ENCODE data around the gene ANXA5.

Gene ANXA5

DNA sequence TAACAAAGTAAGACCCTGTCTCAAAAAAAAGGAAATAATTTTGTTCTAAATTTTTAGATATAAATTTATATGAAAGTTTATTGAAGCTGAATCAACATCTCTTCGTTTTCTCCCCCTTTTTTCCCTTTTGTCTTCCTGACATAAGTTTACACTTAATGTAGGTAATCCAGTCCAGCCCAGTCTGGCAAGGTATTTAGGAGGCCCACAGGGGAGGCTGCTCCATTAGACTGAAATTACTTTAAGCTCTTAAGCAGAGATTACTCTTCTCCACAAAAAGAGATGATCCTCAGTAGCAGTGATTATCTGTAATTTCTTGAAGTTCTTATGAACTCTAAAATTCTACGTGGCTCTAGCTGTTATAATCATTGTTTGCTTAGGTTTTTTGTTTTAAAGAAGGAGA lies 46.0 kb downstream of the ANXA5 start:
- TF ChIP-seq, protein P1, sequence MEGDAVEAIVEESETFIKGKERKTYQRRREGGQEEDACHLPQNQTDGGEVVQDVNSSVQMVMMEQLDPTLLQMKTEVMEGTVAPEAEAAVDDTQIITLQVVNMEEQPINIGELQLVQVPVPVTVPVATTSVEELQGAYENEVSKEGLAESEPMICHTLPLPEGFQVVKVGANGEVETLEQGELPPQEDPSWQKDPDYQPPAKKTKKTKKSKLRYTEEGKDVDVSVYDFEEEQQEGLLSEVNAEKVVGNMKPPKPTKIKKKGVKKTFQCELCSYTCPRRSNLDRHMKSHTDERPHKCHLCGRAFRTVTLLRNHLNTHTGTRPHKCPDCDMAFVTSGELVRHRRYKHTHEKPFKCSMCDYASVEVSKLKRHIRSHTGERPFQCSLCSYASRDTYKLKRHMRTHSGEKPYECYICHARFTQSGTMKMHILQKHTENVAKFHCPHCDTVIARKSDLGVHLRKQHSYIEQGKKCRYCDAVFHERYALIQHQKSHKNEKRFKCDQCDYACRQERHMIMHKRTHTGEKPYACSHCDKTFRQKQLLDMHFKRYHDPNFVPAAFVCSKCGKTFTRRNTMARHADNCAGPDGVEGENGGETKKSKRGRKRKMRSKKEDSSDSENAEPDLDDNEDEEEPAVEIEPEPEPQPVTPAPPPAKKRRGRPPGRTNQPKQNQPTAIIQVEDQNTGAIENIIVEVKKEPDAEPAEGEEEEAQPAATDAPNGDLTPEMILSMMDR (IDR thresholded peaks at IDR 0.05; ENCODE audit: borderline replicate concordance, extremely low read depth, low read length, poor library complexity, severe bottlenecking), result no peak
- TF ChIP-seq EZH2 (IDR thresholded peaks at IDR 0.05; ENCODE audit: borderline replicate concordance, low read depth, low read length, severe bottlenecking), result no peak

DNA sequence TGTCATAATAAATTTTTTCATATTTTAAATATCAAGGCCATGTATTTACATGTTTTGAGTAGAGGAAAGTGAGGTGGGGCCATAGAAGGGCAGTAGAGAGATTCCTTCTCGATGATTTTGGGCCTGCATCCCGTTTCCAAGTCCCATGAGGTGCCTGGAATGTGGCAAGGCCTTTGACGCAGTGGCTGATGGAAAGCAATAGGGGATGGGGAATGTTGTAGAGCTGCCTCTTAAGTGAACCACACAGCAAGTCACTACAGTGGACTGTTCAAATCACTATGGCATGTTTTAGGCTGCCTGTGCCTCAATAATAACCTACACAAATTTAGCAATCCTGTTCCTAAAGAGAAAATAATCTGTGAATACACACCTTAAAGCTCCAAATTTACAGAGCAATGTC lies 48.3 kb downstream of the ANXA5 start:
- H3K4me3 ChIP-seq (ENCODE audit: low read depth in 1 of 2, low read length in 2 of 2), result no peak overlapping the region
- no peaks in the 10 kb centered on the region for H4K20me1 ChIP-seq (ENCODE audit: insufficient read depth, low read length)
- ATAC-seq (ENCODE audit: insufficient read depth, low read depth), result no peak
- no peak overlapping the region for H3K4me2 ChIP-seq (ENCODE audit: insufficient read depth, low read length)
- DNase-seq, result no peak
- no peak overlapping the region for H2AFZ ChIP-seq (ENCODE audit: low read depth, low read length)
- no peaks in the 10 kb centered on the region for H3K36me3 ChIP-seq (ENCODE audit: insufficient read depth, low read length)
- no peaks in the 10 kb centered on the region for H3K79me2 ChIP-seq (ENCODE audit: insufficient read depth, low read length)
- H3K9ac ChIP-seq (ENCODE audit: low read depth, low read length), result no peak overlapping the region
- no peak overlapping the region for H3K27ac ChIP-seq (ENCODE audit: low read length)
- peaks cover 5% of the 10 kb centered on the region for H3K27me3 ChIP-seq (ENCODE audit: insufficient read depth, low read length, poor library complexity)
- TF ChIP-seq EZH2 (IDR thresholded peaks at IDR 0.05; ENCODE audit: borderline replicate concordance, low read depth, low read length, severe bottlenecking), result no peak
- no peaks in the 10 kb centered on the region for H3K9me3 ChIP-seq (ENCODE audit: insufficient read depth, low read length, severe bottlenecking)
- H3K4me1 ChIP-seq (ENCODE audit: insufficient read depth, low read length), result no peaks in the 10 kb centered on the region

More for the DNA sequence above, 46.0 kb downstream of the ANXA5 start:
- ATAC-seq (ENCODE audit: insufficient read depth, low read depth) (no peak), DNase-seq (no peak)
- Histone ChIP-seq H2AFZ (ENCODE audit: low read depth, low read length) (no peak overlapping the region), H3K4me1 (ENCODE audit: insufficient read depth, low read length) (no peaks in the 10 kb centered on the region), H3K79me2 (ENCODE audit: insufficient read depth, low read length) (no peaks in the 10 kb centered on the region), H3K27me3 (ENCODE audit: insufficient read depth, low read length, poor library complexity) (peaks cover 5% of the 10 kb centered on the region), H4K20me1 (ENCODE audit: insufficient read depth, low read length) (no peaks in the 10 kb centered on the region), H3K4me3 (ENCODE audit: low read depth in 1 of 2, low read length in 2 of 2) (no peak overlapping the region), H3K4me2 (ENCODE audit: insufficient read depth, low read length) (no peak overlapping the region), H3K27ac (ENCODE audit: low read length) (no peak overlapping the region), H3K9me3 (ENCODE audit: insufficient read depth, low read length, severe bottlenecking) (no peaks in the 10 kb centered on the region), H3K36me3 (ENCODE audit: insufficient read depth, low read length) (no peaks in the 10 kb centered on the region), H3K9ac (ENCODE audit: low read depth, low read length) (no peak overlapping the region)

DNA sequence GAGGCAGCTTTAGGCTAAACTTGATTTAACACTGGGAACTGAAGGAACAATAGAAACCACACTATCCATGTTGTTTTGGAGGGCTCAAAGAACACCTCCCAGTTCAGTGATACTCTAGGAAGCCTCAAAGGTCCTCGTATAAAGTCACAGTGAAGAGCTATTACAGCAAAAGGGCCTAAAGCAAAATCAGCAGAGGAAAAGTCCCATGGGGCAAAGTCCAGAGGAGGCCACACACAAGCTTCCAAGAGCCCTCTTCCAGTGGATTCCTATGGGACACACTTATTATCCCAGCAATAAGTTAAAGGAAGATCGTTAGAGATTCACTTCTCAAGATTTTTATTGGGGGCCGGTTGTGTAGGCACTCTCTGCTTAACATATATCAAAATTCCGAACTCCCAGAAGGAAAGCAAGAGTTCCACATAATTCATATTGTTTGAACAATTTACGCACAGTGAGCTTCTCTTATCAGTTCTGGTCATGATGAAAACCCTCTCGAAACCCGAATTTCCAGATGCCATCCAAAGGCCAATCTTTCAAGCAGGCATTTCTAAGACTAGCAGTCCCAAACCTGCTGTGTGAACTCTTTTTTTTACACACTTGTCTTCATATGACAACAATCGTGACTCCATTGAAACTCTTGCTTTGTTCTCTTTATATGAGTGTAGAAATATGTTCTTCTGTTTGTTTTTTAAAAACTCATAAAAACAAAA lies 53.7 kb downstream of the ANXA5 start:
- Histone ChIP-seq H3K27me3 (ENCODE audit: insufficient read depth, low read length, poor library complexity) (no peaks in the 10 kb centered on the region), H2AFZ (ENCODE audit: low read depth, low read length) (no peak overlapping the region), H3K4me3 (ENCODE audit: low read depth in 1 of 2, low read length in 2 of 2) (no peak overlapping the region), H3K9ac (ENCODE audit: low read depth, low read length) (no peak overlapping the region), H4K20me1 (ENCODE audit: insufficient read depth, low read length) (no peaks in the 10 kb centered on the region), H3K36me3 (ENCODE audit: insufficient read depth, low read length) (no peaks in the 10 kb centered on the region), H3K4me1 (ENCODE audit: insufficient read depth, low read length) (no peaks in the 10 kb centered on the region), H3K9me3 (ENCODE audit: insufficient read depth, low read length, severe bottlenecking) (no peaks in the 10 kb centered on the region), H3K79me2 (ENCODE audit: insufficient read depth, low read length) (no peaks in the 10 kb centered on the region), H3K27ac (ENCODE audit: low read length) (no peak overlapping the region), H3K4me2 (ENCODE audit: insufficient read depth, low read length) (no peak overlapping the region)
- TF ChIP-seq, protein P1 (IDR thresholded peaks at IDR 0.05; ENCODE audit: borderline replicate concordance, extremely low read depth, low read length, poor library complexity, severe bottlenecking), result no peak
- TF ChIP-seq EZH2 (IDR thresholded peaks at IDR 0.05; ENCODE audit: borderline replicate concordance, low read depth, low read length, severe bottlenecking), result no peak
- ATAC-seq (ENCODE audit: insufficient read depth, low read depth) (no peak), DNase-seq (no peak)

DNA sequence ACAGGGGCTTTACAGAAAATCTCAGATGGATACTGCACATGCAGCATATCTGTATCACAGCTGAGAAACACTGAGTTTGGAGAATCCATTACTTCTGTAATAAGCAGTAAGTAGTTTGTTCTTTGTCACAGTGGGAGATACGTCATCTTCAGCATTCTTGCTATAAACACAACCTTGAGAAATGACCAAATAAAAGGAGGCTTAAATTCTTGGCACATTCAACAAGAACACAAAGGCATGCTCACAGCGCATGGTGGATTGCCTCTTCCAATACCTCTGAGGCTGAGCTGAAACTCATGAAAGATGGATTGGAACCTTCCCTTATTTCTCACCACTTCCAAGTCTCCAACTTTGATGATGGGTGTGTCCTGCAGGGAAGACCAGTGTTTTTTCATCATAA lies 54.5 kb downstream of the ANXA5 start:
- no peaks in the 10 kb centered on the region for H3K27me3 ChIP-seq (ENCODE audit: insufficient read depth, low read length, poor library complexity)
- no peaks in the 10 kb centered on the region for H3K4me1 ChIP-seq (ENCODE audit: insufficient read depth, low read length)

More for the DNA sequence above, 54.5 kb downstream of the ANXA5 start:
- ATAC-seq (ENCODE audit: insufficient read depth, low read depth), result no peak
- TF ChIP-seq, protein P1 (IDR thresholded peaks at IDR 0.05; ENCODE audit: borderline replicate concordance, extremely low read depth, low read length, poor library complexity, severe bottlenecking), result no peak
- TF ChIP-seq EZH2 (IDR thresholded peaks at IDR 0.05; ENCODE audit: borderline replicate concordance, low read depth, low read length, severe bottlenecking), result no peak
- no peak for DNase-seq
- H4K20me1 ChIP-seq (ENCODE audit: insufficient read depth, low read length), result no peaks in the 10 kb centered on the region
- no peak overlapping the region for H3K4me3 ChIP-seq (ENCODE audit: low read depth in 1 of 2, low read length in 2 of 2)
- H3K4me2 ChIP-seq (ENCODE audit: insufficient read depth, low read length), result no peak overlapping the region
- H3K9me3 ChIP-seq (ENCODE audit: insufficient read depth, low read length, severe bottlenecking), result no peaks in the 10 kb centered on the region
- H3K27ac ChIP-seq (ENCODE audit: low read length), result no peak overlapping the region
- no peaks in the 10 kb centered on the region for H3K36me3 ChIP-seq (ENCODE audit: insufficient read depth, low read length)
- no peak overlapping the region for H2AFZ ChIP-seq (ENCODE audit: low read depth, low read length)
- H3K9ac ChIP-seq (ENCODE audit: low read depth, low read length), result no peak overlapping the region
- no peaks in the 10 kb centered on the region for H3K79me2 ChIP-seq (ENCODE audit: insufficient read depth, low read length)
